Spleen (tissue), 11 donors: ENCODE measurements around the gene ZNF639. TPM values are rescaled to one million over a fixed set of nuclear protein-coding genes. Genes with fewer than 3 reads are reported as not detected.
A peak's percentile ranks its signal among the peaks of the same experiment; 100 is the strongest.

ENCODE experiments used
- DNase-seq: peaks from one replicate; pipeline ENCODE4 v3.0.0-alpha.2; 2020
- H3K27ac ChIP-seq, 8 donors: fragments of 200-600 bp; sonication (generic) in 7 of 8; 1 replicate in 4 of 8; 2 replicates in 4 of 8; pipeline versions ENCODE4 v1.5.0 to v1.8.0; 2016 to 2021; ENCODE audit warnings: inconsistent platforms in 4 of 8, mild to moderate bottlenecking in 4 of 8, moderate library complexity in 1 of 8
- H3K27me3 ChIP-seq, 7 donors: fragments of 200-600 bp; sonication (generic) in 6 of 7; replicated peaks in 1 of 7; 1 replicate in 4 of 7; 2 replicates in 3 of 7; pipeline versions ENCODE4 v1.5.0 to v1.8.0; 2016 to 2021; ENCODE audit warnings: inconsistent platforms in 3 of 7, mild to moderate bottlenecking in 1 of 7
- H3K36me3 ChIP-seq, 6 donors: fragments of 200-600 bp; sonication (generic) in 5 of 6; 1 replicate in 4 of 6; 2 replicates in 2 of 6; pipeline versions ENCODE4 v1.5.0 to v1.8.0; 2016 to 2021; ENCODE audit warnings: inconsistent platforms in 2 of 6
- H3K4me1 ChIP-seq, 6 donors: fragments of 200-600 bp; sonication (generic) in 5 of 6; 1 replicate in 3 of 6; 2 replicates in 3 of 6; pipeline versions ENCODE4 v1.5.0 to v1.8.0; 2016 to 2021; ENCODE audit warnings: inconsistent platforms in 3 of 6
- H3K4me3 ChIP-seq, 8 donors: fragments of 200-600 bp; sonication (generic) in 7 of 8; 1 replicate in 4 of 8; 2 replicates in 4 of 8; pipeline versions ENCODE4 v1.5.0 to v1.8.0; 2016 to 2021; ENCODE audit warnings: inconsistent platforms in 4 of 8, mild to moderate bottlenecking in 4 of 8, moderate library complexity in 2 of 8
- H3K9me3 ChIP-seq, 8 donors: fragments of 200-600 bp; sonication (generic) in 7 of 8; 1 replicate in 4 of 8; 2 replicates in 4 of 8; pipeline versions ENCODE4 v1.5.0 to v1.8.0; 2016 to 2021; ENCODE audit warnings: inconsistent platforms in 4 of 8
- CTCF ChIP-seq, 11 experiments: fragments of 200-600 bp in 7 of 11; fragments of 450-650 bp in 4 of 11; sonication (generic) in 4 of 11; IDR thresholded peaks in 8 of 11; conservative IDR thresholded peaks in 3 of 11; 1 replicate in 7 of 11; 2 replicates in 4 of 11; pipeline versions ENCODE4 v1.4.0 to v1.8.0; 2016 to 2021; ENCODE audit warnings: antibody characterized with exemption in 11 of 11, inconsistent platforms in 4 of 11, mild to moderate bottlenecking in 1 of 11
- POLR2A ChIP-seq, 3 donors: fragments of 450-650 bp; IDR thresholded peaks; one replicate each; pipeline ENCODE4 v1.5.1; 2017; ENCODE audit warnings: antibody characterized with exemption in 3 of 3, mild to moderate bottlenecking in 1 of 3
- POLR2AphosphoS5 ChIP-seq, 3 donors: sonication (generic); formaldehyde crosslinking; IDR thresholded peaks; one replicate each; pipeline ENCODE4 v1.5.1; 2017; ENCODE audit warnings: antibody characterized with exemption in 3 of 3
- WGBS, 5 donors: extraction: QIAGEN DNeasy Blood & Tissue Kit in 3 of 5; methylation state at CpG; one replicate each; pipeline versions ENCODE4 v1.1.5 to v1.1.7; 2013 to 2018; 5-methylcytosine and 5-hydroxymethylcytosine counted together
- intact Hi-C: fragments of 100-400 bp; cut with DNase I; formaldehyde crosslinking; loops from one replicate; pipeline ENCODE4 v1.15.0; 2023; ENCODE audit warnings: low total_unique reads
- polyA plus RNA-seq, 3 donors: library from polyadenylated mRNA; stranded (reverse); fragments of 200-250 nt; gene quantifications; one replicate each; pipeline ENCODE4 v1.2.1, GENCODE V29; 2013
- total RNA-seq, 7 donors: library from RNA; depleted of rRNA in 3 of 7; stranded (reverse); fragments of >200 nt in 3 of 7; fragmentation: NEBNext Ultra II Directional in 4 of 7; extraction: Animal tissue kit (Norgen Biotek cat#: 25700) in 4 of 7; gene quantifications; one replicate each; pipeline versions ENCODE4 v1.1.0 to v1.2.1, GENCODE V29; 2016 to 2021
- donor health status: healthy with polysubstance abuse.
- donor health status: DM: no; HTN: no; CAD: no; lungs with moderate emphysema.
- donor health status: DM: no; HTN: no; CAD: no.
- donor health status: Bipolar disorder and iron deficiency.
- donor health status: healthy.
- donor health status: DM: no; HTN: no; CAD: no.
- donor health status: DM: yes; HTN: yes; CAD: no.

Gene ZNF639
- total and polyA plus RNA-seq, 10 donors = 18.6 to 68.2 (median 29.8) TPM

- Histone ChIP-seq H3K4me1 (peaks cover 10 to 65% (median 45%) of the 10 kb centered on the region in 6 donors), H3K4me3 (peak overlapping the region; percentile 58 to 89 (median 86)), H3K27ac (peak overlapping the region in 7 of 8 donors; percentile 79 to 98 (median 96)), H3K36me3 (peaks cover 0 to 43% (median 17%) of the 10 kb centered on the region in 6 donors), H3K27me3 (no peaks in the 10 kb centered on the region), H3K9me3 (no peaks in the 10 kb centered on the region)
- no peak for DNase-seq
- WGBS, 5 donors = 2 to 7% (median 3%) methylated on average over 8 of the region's 8 CpGs
- intact Hi-C loops = no loop called here
- TF ChIP-seq POLR2A (IDR thresholded peaks at IDR 0.05) (no peak), CTCF (IDR thresholded peaks at IDR 0.05 in 8 of 11, conservative IDR thresholded peaks at IDR 0.05 in 3 of 11) (no peak), POLR2AphosphoS5 (IDR thresholded peaks at IDR 0.05) (no peak)
Measured at GRCh38 chr3:179324270-179324754, 1.5 kb downstream of the ZNF639 start.

GRCh38 chr3:179330438-179330837, 7.6 kb downstream of the ZNF639 start:
- DNase-seq = no peak
- intact Hi-C loops = no loop called here

GRCh38 chr3:179332240-179332639, 9.4 kb downstream of the ZNF639 start:
- intact Hi-C loops = no loop called here
- 93 to 98% (median 97%) methylated on average over 4 of the region's 4 CpGs for WGBS, 5 donors
- no peak for DNase-seq
- Histone ChIP-seq H3K9me3 (no peaks in the 10 kb centered on the region), H3K4me3 (no peak overlapping the region), H3K4me1 (peaks cover 0 to 5% (median under 1%) of the 10 kb centered on the region in 6 donors), H3K27ac (no peak overlapping the region), H3K36me3 (peaks cover 4 to 100% (median 69%) of the 10 kb centered on the region in 6 donors), H3K27me3 (no peaks in the 10 kb centered on the region)
- no peak for TF ChIP-seq CTCF (IDR thresholded peaks at IDR 0.05 in 8 of 11, conservative IDR thresholded peaks at IDR 0.05 in 3 of 11)
- TF ChIP-seq POLR2AphosphoS5 (IDR thresholded peaks at IDR 0.05) = no peak
- no peak for TF ChIP-seq POLR2A (IDR thresholded peaks at IDR 0.05)

More at GRCh38 chr3:179330438-179330837, 7.6 kb downstream of the ZNF639 start:
- Histone ChIP-seq H3K4me3 (no peak overlapping the region), H3K36me3 (peaks cover 4 to 100% (median 64%) of the 10 kb centered on the region in 6 donors), H3K9me3 (no peaks in the 10 kb centered on the region), H3K4me1 (peaks cover 0 to 23% (median 10%) of the 10 kb centered on the region in 6 donors), H3K27me3 (no peaks in the 10 kb centered on the region), H3K27ac (no peak overlapping the region)
- TF ChIP-seq POLR2A (IDR thresholded peaks at IDR 0.05) (no peak), POLR2AphosphoS5 (IDR thresholded peaks at IDR 0.05) (no peak), CTCF (IDR thresholded peaks at IDR 0.05 in 8 of 11, conservative IDR thresholded peaks at IDR 0.05 in 3 of 11) (no peak)
- WGBS, 5 donors = 83 to 97% (median 92%) methylated on average over 1 of the region's 1 CpG

- no peak for DNase-seq
- TF ChIP-seq POLR2A (IDR thresholded peaks at IDR 0.05) = no peak
- no peak for TF ChIP-seq POLR2AphosphoS5 (IDR thresholded peaks at IDR 0.05)
- no peak for TF ChIP-seq CTCF (IDR thresholded peaks at IDR 0.05 in 8 of 11, conservative IDR thresholded peaks at IDR 0.05 in 3 of 11)
- H3K36me3 ChIP-seq = peaks cover 4 to 100% (median 68%) of the 10 kb centered on the region in 6 donors
- 93 to 98% (median 96%) methylated on average over 2 of the region's 2 CpGs for WGBS, 5 donors
- no peaks in the 10 kb centered on the region for H3K4me1 ChIP-seq
- intact Hi-C loops = no loop called here
- H3K4me3 ChIP-seq = no peak overlapping the region
- H3K27ac ChIP-seq = no peak overlapping the region
- no peaks in the 10 kb centered on the region for H3K9me3 ChIP-seq
- H3K27me3 ChIP-seq = no peaks in the 10 kb centered on the region
Measured at GRCh38 chr3:179333084-179333483, 10.3 kb downstream of the ZNF639 start.
